Neural progenitor cell (in vitro differentiated cells): Measurements from ENCODE around the gene RAMP1. TPM values are rescaled to one million over a fixed set of nuclear protein-coding genes. Genes with fewer than 3 reads are reported as not detected.

Experiments
- DNase-seq: peaks from one replicate; pipeline ENCODE4 v3.0.0-alpha.2; 2016; ENCODE audit warnings: low spot score
- H2AFZ ChIP-seq: fragments of 200-600 bp; sonication (generic); replicated peaks from 2 replicates; pipeline ENCODE4 v1.6.1; 2016; ENCODE audit warnings: antibody characterized with exemption
- H3F3A ChIP-seq: fragments of 200-600 bp; sonication (generic); 2 replicates; pipeline ENCODE4 v1.6.1; 2016; ENCODE audit warnings: antibody characterized with exemption, low read depth
- H3K27ac ChIP-seq: fragments of 200-600 bp; sonication (generic); 2 replicates; pipeline ENCODE4 v1.5.1; 2016; ENCODE audit warnings: mild to moderate bottlenecking
- H3K27me3 ChIP-seq: fragments of 200-600 bp; sonication (generic); 2 replicates; pipeline ENCODE4 v1.6.1; 2016; ENCODE audit warnings: mild to moderate bottlenecking, moderate library complexity
- H3K36me3 ChIP-seq: fragments of 200-600 bp; sonication (generic); 2 replicates; pipeline ENCODE4 v1.5.1; 2016
- H3K4me1 ChIP-seq: fragments of 200-600 bp; sonication (generic); 2 replicates; pipeline ENCODE4 v1.6.1; 2016; ENCODE audit warnings: mixed run types
- H3K4me2 ChIP-seq: fragments of 200-600 bp; sonication (generic); 2 replicates; pipeline ENCODE4 v1.6.1; 2016
- H3K4me3 ChIP-seq: fragments of 200-600 bp; sonication (generic); 2 replicates; pipeline ENCODE4 v1.5.1; 2016
- H3K79me2 ChIP-seq: fragments of 200-600 bp; sonication (generic); 2 replicates; pipeline ENCODE4 v1.6.1; 2016; ENCODE audit warnings: low read depth
- H3K9ac ChIP-seq: fragments of 200-600 bp; sonication (generic); 2 replicates; pipeline ENCODE4 v1.6.1; 2016
- H3K9me3 ChIP-seq: fragments of 200-600 bp; sonication (generic); 2 replicates; pipeline ENCODE4 v1.5.1; 2016; ENCODE audit warnings: low read depth
- H4K20me1 ChIP-seq: fragments of 200-600 bp; sonication (generic); 2 replicates; pipeline ENCODE4 v1.6.1; 2016; ENCODE audit warnings: low read depth
- H3K27ac Mint-ChIP-seq: 3 replicates; pipeline ENCODE4 v1.8.0; 2021; ENCODE audit warnings: mixed read lengths
- H3K27me3 Mint-ChIP-seq: 2 replicates; pipeline ENCODE4 v1.8.0; 2022; ENCODE audit warnings: low read depth, mild to moderate bottlenecking, inconsistent platforms, moderate library complexity, mixed read lengths; ENCODE audit not compliant: insufficient read depth
- H3K36me3 Mint-ChIP-seq: 3 replicates; pipeline ENCODE4 v1.8.0; 2021; ENCODE audit warnings: mixed read lengths
- H3K4me1 Mint-ChIP-seq: 3 replicates; pipeline ENCODE4 v1.8.0; 2021; ENCODE audit warnings: mixed read lengths
- H3K4me3 Mint-ChIP-seq: 3 replicates; pipeline ENCODE4 v1.8.0; 2021; ENCODE audit warnings: mild to moderate bottlenecking, moderate library complexity, mixed read lengths
- H3K9me3 Mint-ChIP-seq: 3 replicates; pipeline ENCODE4 v1.8.0; 2020; ENCODE audit warnings: mixed read lengths
- EZH2 ChIP-seq: fragments of 200-600 bp; sonication (generic); IDR thresholded peaks from 2 replicates; pipeline ENCODE4 v1.6.1; 2017; ENCODE audit warnings: antibody characterized with exemption, mild to moderate bottlenecking, moderate library complexity
- EZH2phosphoT487 ChIP-seq: fragments of 200-600 bp; sonication (generic); IDR thresholded peaks from 2 replicates; pipeline ENCODE4 v1.6.1; 2017; ENCODE audit warnings: antibody characterized with exemption
- total RNA-seq: library from RNA; depleted of rRNA; stranded (reverse); fragments of >200 nt; gene quantifications from 2 replicates; pipeline ENCODE4 v1.2.3, GENCODE V29; 2015; ENCODE audit warnings: low replicate concordance
- TF ChIP-seq, protein P1 (sequence below): fragments of 200-600 bp; sonication (generic); IDR thresholded peaks from 2 replicates; pipeline ENCODE4 v1.5.1; 2017; ENCODE audit warnings: antibody characterized with exemption, mild to moderate bottlenecking

The RAMP1 gene
- total RNA-seq, 1 donor from 2014 or later: not detected

DNA sequence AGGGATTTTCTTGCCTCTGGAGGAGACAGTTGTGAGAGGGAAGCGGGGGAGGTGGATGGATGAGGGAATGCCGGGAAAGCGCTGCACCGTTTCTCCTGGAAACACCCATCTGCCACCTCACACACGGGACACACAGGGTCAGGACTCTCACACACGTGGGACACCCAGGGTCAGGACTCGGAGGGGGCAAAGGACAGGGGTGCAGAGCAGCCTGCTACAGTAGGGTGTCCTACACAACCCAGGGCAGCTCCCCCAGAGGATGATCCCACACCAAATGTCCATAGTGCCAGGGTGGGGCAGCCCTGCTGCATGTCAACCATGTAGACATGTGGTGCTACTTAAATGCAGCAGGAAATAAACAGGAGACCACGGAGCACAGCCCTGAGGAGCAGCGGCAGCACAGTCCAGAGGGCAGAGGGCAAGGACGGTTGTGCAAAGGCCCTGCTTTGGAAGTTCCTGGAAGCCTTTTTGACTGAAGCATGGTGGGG is 5.1 kb downstream of the RAMP1 start:
- H3K9ac ChIP-seq: no peak overlapping the region
- H3K4me1 Mint-ChIP-seq: peaks cover 48% of the 10 kb centered on the region
- H3K4me3 ChIP-seq: no peak overlapping the region
- no peaks in the 10 kb centered on the region for H3K9me3 ChIP-seq
- no peak overlapping the region for H2AFZ ChIP-seq
- H3K79me2 ChIP-seq: no peaks in the 10 kb centered on the region
- peaks cover 7% of the 10 kb centered on the region for H3F3A ChIP-seq
- peaks cover 7% of the 10 kb centered on the region for H3K4me1 ChIP-seq
- H3K27ac ChIP-seq: no peak overlapping the region
- H3K9me3 Mint-ChIP-seq: peaks cover 2% of the 10 kb centered on the region
- no peaks in the 10 kb centered on the region for H3K36me3 ChIP-seq
- TF ChIP-seq, protein P1, sequence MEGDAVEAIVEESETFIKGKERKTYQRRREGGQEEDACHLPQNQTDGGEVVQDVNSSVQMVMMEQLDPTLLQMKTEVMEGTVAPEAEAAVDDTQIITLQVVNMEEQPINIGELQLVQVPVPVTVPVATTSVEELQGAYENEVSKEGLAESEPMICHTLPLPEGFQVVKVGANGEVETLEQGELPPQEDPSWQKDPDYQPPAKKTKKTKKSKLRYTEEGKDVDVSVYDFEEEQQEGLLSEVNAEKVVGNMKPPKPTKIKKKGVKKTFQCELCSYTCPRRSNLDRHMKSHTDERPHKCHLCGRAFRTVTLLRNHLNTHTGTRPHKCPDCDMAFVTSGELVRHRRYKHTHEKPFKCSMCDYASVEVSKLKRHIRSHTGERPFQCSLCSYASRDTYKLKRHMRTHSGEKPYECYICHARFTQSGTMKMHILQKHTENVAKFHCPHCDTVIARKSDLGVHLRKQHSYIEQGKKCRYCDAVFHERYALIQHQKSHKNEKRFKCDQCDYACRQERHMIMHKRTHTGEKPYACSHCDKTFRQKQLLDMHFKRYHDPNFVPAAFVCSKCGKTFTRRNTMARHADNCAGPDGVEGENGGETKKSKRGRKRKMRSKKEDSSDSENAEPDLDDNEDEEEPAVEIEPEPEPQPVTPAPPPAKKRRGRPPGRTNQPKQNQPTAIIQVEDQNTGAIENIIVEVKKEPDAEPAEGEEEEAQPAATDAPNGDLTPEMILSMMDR: no peak
- TF ChIP-seq EZH2: no peak
- no peak for TF ChIP-seq EZH2phosphoT487
- no peaks in the 10 kb centered on the region for H3K36me3 Mint-ChIP-seq
- no peak overlapping the region for H3K4me3 Mint-ChIP-seq
- peaks cover 31% of the 10 kb centered on the region for H3K27me3 ChIP-seq
- no peak overlapping the region for H3K4me2 ChIP-seq
- peaks cover 20% of the 10 kb centered on the region for H3K27me3 Mint-ChIP-seq
- no peak for DNase-seq
- H3K27ac Mint-ChIP-seq: peak overlapping the region; percentile 84
- H4K20me1 ChIP-seq: peaks cover 7% of the 10 kb centered on the region

DNA sequence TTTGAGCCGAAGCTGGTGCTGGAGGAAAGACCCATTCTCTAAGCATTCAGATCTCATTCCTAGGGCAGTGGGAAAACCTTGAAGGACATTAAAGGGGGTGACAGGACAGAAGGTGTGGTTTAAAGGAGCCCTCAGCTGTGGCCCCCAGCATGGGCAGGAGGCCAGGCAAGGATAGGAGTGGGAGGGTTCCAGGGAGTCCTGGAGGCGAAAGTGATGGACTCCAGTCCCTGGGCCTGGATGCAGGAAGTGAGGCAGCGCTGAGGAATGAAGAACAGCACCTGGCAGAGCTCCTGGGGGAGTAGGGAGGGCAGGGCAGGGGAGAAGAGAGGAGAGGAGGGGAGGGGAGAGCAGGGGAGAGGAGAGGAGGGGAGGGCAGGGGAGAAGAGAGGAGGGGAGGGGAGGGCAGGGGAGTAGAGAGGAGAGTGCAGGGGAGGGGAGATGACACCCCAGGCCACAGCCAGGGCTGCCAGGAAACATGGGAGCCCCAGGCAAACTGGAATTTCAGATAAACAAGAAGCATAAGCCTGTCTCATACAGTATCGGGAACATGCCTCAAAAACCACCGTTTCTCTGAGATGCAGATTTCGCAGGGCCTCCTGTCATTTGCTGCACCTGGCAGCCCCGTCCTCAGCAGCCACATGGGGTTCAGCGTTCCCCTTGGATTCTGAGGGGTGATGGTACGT is 5.7 kb downstream of the RAMP1 start:
- peaks cover 5% of the 10 kb centered on the region for H3F3A ChIP-seq
- H4K20me1 ChIP-seq: peaks cover 6% of the 10 kb centered on the region
- DNase-seq: no peak
- peaks cover 25% of the 10 kb centered on the region for H3K27me3 ChIP-seq
- Mint-ChIP-seq H3K9me3 (peaks cover 2% of the 10 kb centered on the region), H3K4me3 (peak overlapping the region; percentile 72), H3K4me1 (peaks cover 44% of the 10 kb centered on the region), H3K36me3 (no peaks in the 10 kb centered on the region), H3K27me3 (peaks cover 20% of the 10 kb centered on the region), H3K27ac (peak overlapping the region; percentile 84)
- no peak overlapping the region for H2AFZ ChIP-seq
- no peaks in the 10 kb centered on the region for H3K9me3 ChIP-seq
- no peak overlapping the region for H3K27ac ChIP-seq
- no peaks in the 10 kb centered on the region for H3K79me2 ChIP-seq
- H3K9ac ChIP-seq: no peak overlapping the region
- no peaks in the 10 kb centered on the region for H3K36me3 ChIP-seq
- peaks cover 1% of the 10 kb centered on the region for H3K4me1 ChIP-seq
- no peak overlapping the region for H3K4me2 ChIP-seq
- TF ChIP-seq EZH2phosphoT487 (no peak), EZH2 (no peak)
- TF ChIP-seq, protein P1: no peak
- H3K4me3 ChIP-seq: no peak overlapping the region

DNA sequence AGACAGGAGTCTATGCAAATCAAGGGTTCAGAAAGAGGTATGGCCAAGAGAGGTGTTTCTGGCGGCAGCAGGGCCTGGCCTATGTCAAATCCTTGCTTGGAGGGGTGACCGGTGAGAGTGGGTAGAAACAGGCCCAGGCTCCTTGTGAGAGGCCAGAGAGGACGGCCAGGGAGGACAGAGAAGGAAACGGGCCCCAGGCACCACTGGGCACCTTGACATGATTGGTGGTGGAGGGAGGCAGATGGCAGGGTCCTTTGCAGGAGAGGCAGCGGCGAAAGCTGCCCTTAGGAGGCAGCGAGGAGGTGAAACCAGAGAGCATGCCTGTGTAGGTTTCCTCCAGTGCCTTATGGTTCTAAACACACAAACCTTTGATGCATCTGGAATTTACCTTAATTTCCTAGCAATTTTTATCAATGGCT is 6.2 kb downstream of the RAMP1 start:
- peaks cover 2% of the 10 kb centered on the region for H3K9me3 Mint-ChIP-seq
- Histone ChIP-seq H3F3A (no peaks in the 10 kb centered on the region), H3K4me3 (no peak overlapping the region), H3K4me1 (no peaks in the 10 kb centered on the region), H3K79me2 (no peaks in the 10 kb centered on the region), H3K9me3 (no peaks in the 10 kb centered on the region), H3K27ac (no peak overlapping the region), H3K27me3 (peaks cover 19% of the 10 kb centered on the region), H2AFZ (no peak overlapping the region), H3K36me3 (no peaks in the 10 kb centered on the region), H4K20me1 (peaks cover under 1% of the 10 kb centered on the region), H3K9ac (no peak overlapping the region), H3K4me2 (no peak overlapping the region)
- H3K36me3 Mint-ChIP-seq: no peaks in the 10 kb centered on the region
- H3K4me1 Mint-ChIP-seq: peaks cover 39% of the 10 kb centered on the region
- H3K27ac Mint-ChIP-seq: peak overlapping the region; percentile 31
- peak overlapping the region; percentile 72 for H3K4me3 Mint-ChIP-seq
- peaks cover 15% of the 10 kb centered on the region for H3K27me3 Mint-ChIP-seq
- peak; percentile 1 for DNase-seq
- TF ChIP-seq EZH2: no peak
- TF ChIP-seq, protein P1: no peak
- no peak for TF ChIP-seq EZH2phosphoT487
